Fibroblast of skin of right biceps (primary cell): Measurements from ENCODE around the gene BRF1.
"Not testable (repeated sequence)": the region's sequence is repeated elsewhere in the genome, so short reads cannot be mapped to it uniquely, and the experiment has no call there.

ENCODE experiments used
- DNase-seq: peaks from one replicate; pipeline ENCODE4 v3.0.0-alpha.2; 2013

Gene BRF1

GRCh38 chr14:105314287-105315200 lies 13.7 kb upstream of the BRF1 start, which contains the start of gene PACS2:
TSS of gene PACS2 (plus strand) at chr14:105314748. CDS start at chr14:105314919, 171 bp downstream.
- DNase-seq = peak; percentile 91

DNA sequence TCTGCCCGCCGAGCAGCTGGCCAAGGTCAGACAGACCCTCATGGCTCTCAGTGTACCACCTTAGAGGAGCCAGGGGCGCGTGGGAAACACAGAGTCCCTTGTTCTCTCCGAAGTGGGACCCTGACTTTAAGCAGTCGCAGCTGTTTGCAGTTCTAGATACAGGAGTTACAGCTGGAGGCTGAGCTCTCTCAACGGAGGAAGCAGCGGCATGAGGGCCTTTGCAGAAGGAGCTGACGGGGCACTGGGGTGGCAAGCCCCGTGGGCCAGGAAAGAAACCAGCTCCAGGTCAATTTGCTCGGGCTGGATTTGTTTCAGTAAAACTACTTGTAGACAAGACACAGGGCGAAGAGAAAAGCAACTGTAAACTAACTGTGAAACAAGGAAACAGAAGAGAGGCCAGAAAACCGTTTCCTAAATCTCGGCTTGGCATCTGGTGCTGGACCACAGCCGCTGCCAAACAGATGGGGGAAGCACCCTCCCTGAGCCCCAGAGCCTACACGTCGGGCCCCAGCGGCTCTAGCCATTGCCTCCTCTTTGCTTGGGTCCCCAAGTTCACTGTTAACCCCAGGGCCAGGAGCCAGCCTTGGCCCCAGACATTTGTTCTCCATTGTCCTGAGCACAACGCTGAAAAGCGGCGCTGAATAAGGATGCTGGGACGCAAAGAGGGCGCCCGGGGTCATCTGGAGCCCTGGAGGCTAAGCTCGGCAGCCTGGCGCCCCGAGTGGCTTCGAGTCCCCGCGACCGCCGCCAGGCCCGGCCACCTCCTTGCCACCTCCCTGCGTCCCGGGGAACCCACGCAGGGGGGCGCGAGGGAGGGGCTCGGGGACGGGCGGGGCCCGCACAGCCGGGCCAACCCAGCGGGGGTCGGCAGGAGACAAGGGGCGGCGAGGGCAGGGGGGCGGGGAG lies 12.8 kb upstream of the BRF1 start:
- no peak for DNase-seq

- no peak for DNase-seq
Observed at GRCh38 chr14:105312973-105313372, 12.2 kb upstream of the BRF1 start.

DNA sequence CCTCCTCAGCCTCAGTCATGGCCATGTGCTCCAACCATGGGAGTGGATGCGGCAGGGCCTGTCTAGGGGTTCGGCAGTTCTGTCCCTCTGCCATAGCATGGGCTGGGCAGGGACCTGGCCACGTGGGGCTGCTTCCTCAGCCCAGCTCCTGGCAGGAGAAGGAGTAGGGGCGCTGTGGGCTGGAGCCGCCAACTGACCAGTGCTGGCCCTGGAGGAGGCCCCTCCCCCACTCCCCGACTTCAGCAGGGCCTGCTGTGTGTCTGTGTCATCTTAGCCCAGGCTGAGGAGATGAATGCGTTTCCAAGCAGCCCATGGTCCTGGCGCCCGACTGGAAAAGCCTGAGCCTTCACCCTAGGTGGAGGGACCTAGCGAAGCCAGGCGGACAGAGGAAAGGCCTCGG lies 11.0 kb upstream of the BRF1 start:
- no peak for DNase-seq

GRCh38 chr14:105309371-105309770 lies 8.6 kb upstream of the BRF1 start:
- no peak for DNase-seq

GRCh38 chr14:105307052-105307727 lies 6.4 kb upstream of the BRF1 start:
- no peak for DNase-seq

- no peak for DNase-seq
Observed at GRCh38 chr14:105305791-105306190, 5.0 kb upstream of the BRF1 start.

DNA sequence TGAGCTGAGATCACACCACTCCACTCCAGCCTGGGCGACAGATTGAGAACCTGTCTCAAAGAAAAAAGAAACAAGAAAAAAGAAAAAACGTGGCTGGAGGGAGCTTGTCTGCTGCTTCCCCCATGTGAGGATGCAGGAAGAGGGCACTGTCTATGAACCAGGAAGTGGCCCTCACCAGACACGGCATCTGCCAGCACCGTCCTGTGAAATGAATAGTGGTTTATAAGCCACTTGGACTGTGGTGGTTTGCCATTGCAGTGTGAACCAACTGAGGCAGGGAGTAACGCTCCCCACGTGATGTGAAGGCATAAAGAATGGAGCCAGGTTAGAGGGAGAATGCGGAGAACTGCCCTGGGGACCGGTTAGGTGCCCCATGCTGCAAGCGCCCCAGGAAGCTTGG lies 4.5 kb upstream of the BRF1 start:
- no peak for DNase-seq

DNA sequence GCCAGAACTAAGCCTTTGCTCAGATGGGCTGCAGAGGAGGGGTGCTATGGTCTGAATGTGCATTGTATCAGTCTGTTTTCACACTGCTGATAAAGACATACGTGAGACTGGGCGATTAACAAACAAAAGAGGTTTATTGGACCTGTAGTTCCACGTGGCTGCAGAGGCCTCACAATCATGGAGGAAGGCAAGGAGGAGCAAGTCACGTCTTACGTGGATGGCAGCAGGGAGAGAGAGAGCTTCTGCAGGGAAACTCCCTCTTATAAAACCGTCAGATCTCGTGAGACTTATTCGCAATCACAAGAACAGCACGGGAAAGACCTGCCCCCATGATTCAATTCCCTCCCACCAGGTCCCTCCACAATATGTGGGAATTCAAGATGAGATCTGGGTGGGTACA lies 3.8 kb upstream of the BRF1 start:
- DNase-seq = no peak

DNA sequence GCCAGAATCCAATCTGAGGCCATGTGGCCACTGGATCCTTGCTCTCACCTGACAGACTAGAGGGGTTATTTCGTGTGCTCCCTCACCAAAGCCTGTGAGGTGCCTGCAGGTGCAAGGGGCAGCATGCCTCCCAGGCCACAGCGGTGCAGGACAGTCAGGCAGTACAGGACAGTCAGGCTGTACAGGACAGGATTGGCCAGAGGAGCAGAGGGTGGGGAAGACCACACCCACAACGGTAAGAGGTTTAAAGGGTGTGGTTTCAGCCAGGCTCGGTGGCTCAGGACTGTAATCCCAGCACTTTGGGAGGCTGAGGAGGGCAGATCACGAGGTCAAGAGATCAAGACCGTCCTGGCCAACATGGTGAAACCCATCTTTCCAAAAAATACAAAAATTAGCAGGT lies 3.1 kb upstream of the BRF1 start:
- no peak for DNase-seq

- not testable (repeated sequence) for DNase-seq
Observed at GRCh38 chr14:105301915-105302249, 1.1 kb upstream of the BRF1 start.

DNA sequence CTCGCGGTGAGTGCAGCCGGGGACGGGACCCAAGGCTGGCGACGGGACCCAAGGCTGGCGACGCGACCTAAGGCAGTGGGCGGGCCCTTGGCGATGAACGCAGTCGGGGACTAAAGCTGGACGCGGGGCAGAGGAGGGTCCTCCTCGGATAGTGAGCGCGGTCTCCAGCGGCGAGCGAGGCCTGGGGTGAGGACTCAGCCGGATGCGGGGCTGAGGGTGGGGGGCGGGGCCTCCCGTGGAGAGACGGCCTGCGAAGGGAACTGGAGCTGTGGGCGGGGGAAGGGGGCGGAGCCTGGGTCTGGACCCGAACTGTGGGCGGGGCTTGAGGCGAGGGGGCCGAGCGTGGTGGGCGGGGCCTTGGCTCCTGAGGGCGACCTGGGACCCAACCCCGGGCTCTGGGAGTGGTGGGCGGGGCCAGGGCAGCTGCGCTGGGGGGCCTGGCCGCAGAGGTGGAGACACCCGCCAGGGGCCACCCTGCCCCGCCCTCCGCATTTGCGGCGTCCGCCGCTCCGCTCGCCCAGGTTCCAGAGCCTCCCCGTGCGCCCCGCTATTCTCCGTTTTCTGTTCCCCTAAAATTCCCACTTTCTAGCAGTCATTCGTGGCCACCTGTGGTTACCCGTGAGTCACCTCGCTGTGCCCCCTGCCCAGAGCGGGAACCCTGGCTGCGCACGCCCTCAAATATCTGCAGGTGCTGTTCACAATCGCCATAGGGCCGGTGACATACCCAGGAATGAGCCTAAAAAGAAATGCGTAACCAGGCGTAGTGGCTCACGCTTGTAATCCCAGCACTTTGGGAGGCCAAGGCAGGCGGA lies 508 bp upstream of the BRF1 start:
- DNase-seq = peak; percentile 93

DNA sequence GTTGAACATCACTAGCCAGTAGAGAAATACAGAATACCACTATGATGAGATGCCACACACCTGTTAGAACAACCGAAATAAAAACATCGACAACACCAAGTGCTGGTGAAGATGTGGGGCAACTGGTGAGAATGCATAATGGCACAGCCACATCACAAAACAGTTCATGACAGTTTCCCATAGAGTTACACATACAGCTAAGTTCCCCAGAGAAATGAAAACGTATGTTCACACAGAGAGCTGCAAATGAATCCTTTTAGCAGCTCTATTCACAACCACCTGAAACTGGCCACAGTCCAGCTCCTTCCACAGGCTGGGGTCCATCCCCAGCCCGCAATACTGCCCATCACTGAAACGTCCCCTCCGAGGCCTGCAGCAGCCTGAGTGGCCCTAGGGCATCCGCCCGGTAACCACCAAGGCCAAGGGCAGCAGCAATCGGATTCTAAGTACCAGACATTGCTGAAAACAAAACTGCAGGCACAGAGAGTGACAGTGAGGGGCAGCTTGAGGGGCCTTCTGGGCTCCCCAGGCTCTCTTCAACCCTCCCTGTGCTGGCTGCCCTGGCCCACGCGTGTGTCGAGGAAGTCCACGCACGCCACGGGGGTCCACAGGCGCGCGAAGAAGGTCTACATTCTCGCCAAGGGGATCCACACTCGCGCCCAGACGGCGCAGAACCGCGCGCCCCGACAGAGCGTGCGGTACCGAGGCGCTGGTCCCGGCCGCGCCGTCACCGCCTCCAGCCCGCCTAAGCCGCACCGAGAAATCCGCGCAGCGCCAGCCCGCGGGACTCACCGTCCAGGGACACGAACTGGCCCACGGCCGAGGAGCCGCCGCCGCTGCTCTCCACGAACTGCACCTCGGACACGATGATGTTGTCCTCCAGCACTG lies 903 bp downstream of the BRF1 start:
- no peak for DNase-seq

DNA sequence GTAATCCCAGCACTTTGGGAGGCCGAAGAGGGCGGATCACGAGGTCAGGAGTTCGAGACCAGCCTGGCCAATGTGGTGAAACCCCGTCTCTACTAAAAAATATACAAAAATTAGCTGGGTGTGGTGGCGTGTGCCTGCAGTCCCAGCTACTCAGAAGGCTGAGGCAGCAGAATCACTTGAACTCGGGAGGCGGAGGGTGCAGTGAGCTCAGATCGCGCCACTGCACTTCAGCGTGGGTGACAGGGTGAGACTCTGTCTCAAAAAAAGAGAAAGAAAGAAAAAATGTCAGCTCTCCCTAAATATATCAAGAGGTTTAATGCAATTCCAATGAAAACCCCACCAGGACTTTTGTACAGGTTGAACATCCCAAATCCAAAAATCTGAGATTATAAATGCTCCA lies 3.5 kb downstream of the BRF1 start:
- not testable (repeated sequence) for DNase-seq

DNA sequence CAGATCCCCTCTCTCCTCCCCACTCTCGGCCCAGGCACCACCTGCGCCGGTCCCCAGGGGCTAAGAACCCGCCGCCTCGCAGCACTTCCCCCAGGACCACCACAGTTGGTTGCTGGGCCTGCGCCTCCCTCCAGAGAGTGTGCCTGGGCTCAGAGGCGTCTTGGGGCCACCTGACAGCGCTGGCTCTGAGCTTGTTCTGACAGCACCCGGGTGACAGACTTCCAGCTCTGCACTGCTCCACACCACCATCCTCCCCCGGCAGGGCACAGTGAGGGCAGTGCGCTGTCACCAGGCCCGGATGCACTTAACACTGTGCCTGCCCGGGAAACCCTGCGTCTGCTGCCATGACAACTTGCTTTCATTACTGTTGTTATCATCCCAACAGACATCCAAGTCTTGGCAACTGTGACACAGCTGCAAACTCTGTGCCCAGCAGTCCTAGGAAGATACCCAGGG lies 6.6 kb downstream of the BRF1 start:
- DNase-seq = peak; percentile 28

- no peak for DNase-seq
Observed at GRCh38 chr14:105292826-105293711, 7.7 kb downstream of the BRF1 start.

DNA sequence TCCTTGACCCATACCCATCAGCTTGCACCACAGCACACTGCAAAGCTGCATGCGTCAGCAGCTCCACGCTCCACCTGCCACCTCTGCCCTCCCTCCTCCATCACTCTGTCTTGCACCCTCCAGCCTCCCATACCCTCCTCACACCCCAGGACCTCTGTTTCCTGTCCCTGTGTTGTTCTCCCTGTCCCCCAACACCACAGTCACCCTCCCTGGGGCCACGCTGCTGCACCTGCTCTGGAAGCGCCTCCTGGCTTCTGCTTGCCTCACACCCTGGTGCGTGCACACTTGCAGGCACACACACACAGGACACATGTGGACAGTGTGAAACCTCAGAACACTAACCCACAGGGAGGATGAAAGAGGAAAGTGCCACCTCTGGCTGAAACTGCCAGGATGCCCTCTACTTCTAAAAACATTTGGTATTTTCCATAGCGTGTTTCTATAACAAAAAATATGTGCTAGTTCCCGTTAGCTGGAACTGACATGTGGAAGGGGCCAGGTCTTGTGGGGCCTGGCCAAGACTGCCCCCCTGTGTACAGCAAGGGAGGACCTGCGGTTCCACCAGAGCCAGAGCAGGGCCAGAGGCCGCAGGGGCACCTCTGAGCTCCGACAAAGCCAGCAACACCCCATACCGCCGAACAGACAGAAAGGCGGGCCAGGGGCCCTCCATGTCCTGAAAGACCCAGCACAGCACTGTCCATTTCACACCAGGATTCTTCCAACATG lies 10.0 kb downstream of the BRF1 start:
- DNase-seq = no peak

DNA sequence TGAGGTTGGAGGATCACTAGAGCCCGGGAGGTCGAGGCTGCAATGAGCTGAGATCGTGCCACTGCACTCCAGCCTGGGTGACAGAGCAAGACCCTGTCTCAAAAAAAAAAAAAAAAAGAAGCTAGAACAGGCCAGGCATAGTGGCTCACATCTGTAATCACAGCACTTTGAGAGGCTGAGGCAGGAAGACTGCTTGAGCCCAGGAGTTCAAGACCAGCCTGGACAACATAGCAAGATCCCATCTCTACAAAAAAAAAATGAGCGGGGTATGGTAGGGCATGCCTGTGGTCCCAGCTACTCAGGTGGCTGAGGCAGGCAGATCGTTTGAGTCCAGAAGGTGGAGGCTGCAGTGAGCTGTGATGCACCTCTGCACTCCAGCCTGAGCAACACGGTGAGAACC lies 11.9 kb downstream of the BRF1 start:
- not testable (repeated sequence) for DNase-seq
